ENCODE results near the gene MEGF10.

The MEGF10 gene

DNA sequence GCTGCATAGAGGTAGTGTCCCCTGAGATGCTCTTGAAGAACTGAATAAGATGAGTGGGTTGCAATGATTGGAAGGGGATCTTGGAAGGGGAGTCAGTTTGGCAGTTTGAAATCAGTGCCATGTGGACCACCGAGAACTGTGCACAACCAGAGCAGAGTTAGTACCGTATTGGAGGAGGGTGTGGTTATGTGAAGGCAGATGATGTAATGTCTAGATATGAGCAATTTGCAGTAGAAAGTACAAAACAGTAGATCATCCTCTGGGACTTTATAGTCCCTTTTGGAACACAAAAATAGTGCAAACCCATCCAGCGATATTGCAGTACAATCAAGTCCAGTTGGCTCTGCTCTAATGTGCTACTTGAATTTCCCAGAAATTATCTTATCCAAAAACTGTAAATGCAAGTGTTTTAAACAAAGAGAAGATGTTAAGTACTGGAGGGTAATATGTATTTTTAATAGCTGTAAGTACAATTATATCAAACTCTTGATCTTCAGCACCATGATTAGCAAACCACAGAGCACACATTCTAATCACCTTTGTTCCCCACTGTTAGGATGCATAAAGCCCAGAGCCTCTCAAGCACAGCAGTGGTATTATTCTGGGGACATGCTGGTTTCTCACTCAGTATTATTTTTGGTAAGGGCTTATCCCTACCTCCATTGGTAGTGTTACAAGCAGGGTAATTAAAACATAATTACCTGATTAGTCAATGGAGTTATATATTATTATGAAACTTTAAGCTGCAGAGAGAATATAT, 41.5 kb downstream of the MEGF10 start:
- no peak for TF ChIP-seq CTCF (IDR thresholded peaks at IDR 0.05; ENCODE audit: poor library complexity, severe bottlenecking)
- Histone ChIP-seq H3K27ac (ENCODE audit: poor library complexity, severe bottlenecking) (no peak overlapping the region), H3K36me3 (ENCODE audit: low read depth) (no peaks in the 10 kb centered on the region), H3K4me1 (ENCODE audit: insufficient read depth, poor library complexity, severe bottlenecking) (no peaks in the 10 kb centered on the region), H3K9me3 (ENCODE audit: severe bottlenecking) (no peaks in the 10 kb centered on the region), H3K27me3 (ENCODE audit: insufficient read depth, poor library complexity, severe bottlenecking) (peaks cover 11% of the 10 kb centered on the region), H3K4me3 (ENCODE audit: severe bottlenecking) (no peak overlapping the region)
- ATAC-seq (ENCODE audit: low read depth) = no peak
- no peak for DNase-seq (ENCODE audit: low spot score)

DNA sequence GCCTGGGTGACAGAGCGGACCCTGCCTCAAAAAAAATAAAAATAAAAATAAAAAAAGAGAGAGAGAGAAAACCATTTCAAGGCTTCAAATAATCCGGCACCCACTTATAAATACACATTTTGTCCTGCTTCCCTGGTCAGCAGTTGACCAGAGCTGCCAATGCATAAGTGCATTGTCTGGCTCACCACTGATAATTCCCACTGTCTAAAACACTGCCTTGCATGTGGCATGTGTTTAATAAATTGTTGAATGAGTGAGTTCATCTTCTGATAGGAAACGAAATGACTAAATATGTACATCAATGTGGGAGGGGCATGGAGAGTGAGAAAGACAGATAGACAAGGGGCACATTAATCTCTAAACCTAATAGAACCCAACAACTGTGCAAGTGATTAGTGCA, 42.9 kb downstream of the MEGF10 start:
- H3K9me3 ChIP-seq (ENCODE audit: severe bottlenecking) = no peaks in the 10 kb centered on the region
- no peak for DNase-seq (ENCODE audit: low spot score)
- TF ChIP-seq CTCF (IDR thresholded peaks at IDR 0.05; ENCODE audit: poor library complexity, severe bottlenecking) = no peak
- no peaks in the 10 kb centered on the region for H3K4me1 ChIP-seq (ENCODE audit: insufficient read depth, poor library complexity, severe bottlenecking)
- H3K36me3 ChIP-seq (ENCODE audit: low read depth) = no peaks in the 10 kb centered on the region
- no peak overlapping the region for H3K27ac ChIP-seq (ENCODE audit: poor library complexity, severe bottlenecking)
- no peak for ATAC-seq (ENCODE audit: low read depth)
- peaks cover 12% of the 10 kb centered on the region for H3K27me3 ChIP-seq (ENCODE audit: insufficient read depth, poor library complexity, severe bottlenecking)
- H3K4me3 ChIP-seq (ENCODE audit: severe bottlenecking) = no peak overlapping the region

DNA sequence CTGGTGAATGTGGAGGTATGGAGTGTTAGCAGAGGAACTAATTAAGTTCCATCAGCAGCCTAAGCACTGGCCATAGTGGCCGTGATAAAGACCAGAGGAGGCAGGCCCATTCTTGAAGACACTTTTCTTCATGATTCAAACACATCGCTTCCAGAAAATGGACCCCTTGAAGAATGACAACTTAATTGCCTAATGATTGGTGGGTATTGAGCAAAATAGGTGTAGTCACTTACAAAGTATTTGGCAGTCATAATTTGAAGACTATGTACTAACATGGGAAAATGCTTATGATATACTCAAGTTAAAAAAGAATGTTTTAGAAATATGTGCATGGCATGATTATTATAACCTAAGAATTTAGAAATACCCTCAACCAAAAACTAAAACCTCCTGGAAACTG, 44.8 kb downstream of the MEGF10 start:
- no peaks in the 10 kb centered on the region for H3K36me3 ChIP-seq (ENCODE audit: low read depth)
- ATAC-seq (ENCODE audit: low read depth) = peak; percentile 12; the same call in 1 of the 3 replicates
- H3K4me3 ChIP-seq (ENCODE audit: severe bottlenecking) = no peak overlapping the region
- no peak for DNase-seq (ENCODE audit: low spot score)
- no peak overlapping the region for H3K27ac ChIP-seq (ENCODE audit: poor library complexity, severe bottlenecking)
- no peak for TF ChIP-seq CTCF (IDR thresholded peaks at IDR 0.05; ENCODE audit: poor library complexity, severe bottlenecking)
- no peaks in the 10 kb centered on the region for H3K9me3 ChIP-seq (ENCODE audit: severe bottlenecking)
- H3K27me3 ChIP-seq (ENCODE audit: insufficient read depth, poor library complexity, severe bottlenecking) = peaks cover 9% of the 10 kb centered on the region
- no peaks in the 10 kb centered on the region for H3K4me1 ChIP-seq (ENCODE audit: insufficient read depth, poor library complexity, severe bottlenecking)

GRCh38 chr5:127337876-127338275, 47.3 kb downstream of the MEGF10 start:
- Histone ChIP-seq H3K36me3 (ENCODE audit: low read depth) (no peaks in the 10 kb centered on the region), H3K9me3 (ENCODE audit: severe bottlenecking) (no peaks in the 10 kb centered on the region), H3K27me3 (ENCODE audit: insufficient read depth, poor library complexity, severe bottlenecking) (peaks cover 11% of the 10 kb centered on the region), H3K4me1 (ENCODE audit: insufficient read depth, poor library complexity, severe bottlenecking) (no peaks in the 10 kb centered on the region), H3K27ac (ENCODE audit: poor library complexity, severe bottlenecking) (no peak overlapping the region), H3K4me3 (ENCODE audit: severe bottlenecking) (no peak overlapping the region)
- ATAC-seq (ENCODE audit: low read depth) = no peak
- DNase-seq (ENCODE audit: low spot score) = no peak
- TF ChIP-seq CTCF (IDR thresholded peaks at IDR 0.05; ENCODE audit: poor library complexity, severe bottlenecking) = no peak

DNA sequence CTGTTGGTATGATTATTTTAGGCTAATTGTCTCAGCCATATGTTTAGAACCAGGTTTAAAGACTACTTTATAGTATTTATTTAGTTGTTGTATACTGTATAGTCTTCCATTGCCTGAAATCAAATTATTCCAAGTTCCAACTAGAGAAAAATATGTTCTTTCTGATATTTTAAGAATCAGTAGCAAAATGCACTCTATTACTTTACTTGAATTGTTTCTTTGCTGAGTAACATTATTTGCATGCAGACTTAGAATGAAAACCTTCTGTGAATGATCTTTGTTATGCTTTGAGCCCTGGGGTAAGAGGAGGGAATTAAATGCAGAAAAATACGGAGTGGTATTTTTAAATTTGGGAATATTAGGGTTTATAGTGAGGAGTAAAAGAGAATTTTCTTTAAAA, 47.9 kb downstream of the MEGF10 start:
- H3K4me1 ChIP-seq (ENCODE audit: insufficient read depth, poor library complexity, severe bottlenecking) = no peaks in the 10 kb centered on the region
- no peaks in the 10 kb centered on the region for H3K36me3 ChIP-seq (ENCODE audit: low read depth)
- ATAC-seq (ENCODE audit: low read depth) (no peak), DNase-seq (ENCODE audit: low spot score) (no peak)
- no peaks in the 10 kb centered on the region for H3K9me3 ChIP-seq (ENCODE audit: severe bottlenecking)
- no peak overlapping the region for H3K27ac ChIP-seq (ENCODE audit: poor library complexity, severe bottlenecking)
- no peak for TF ChIP-seq CTCF (IDR thresholded peaks at IDR 0.05; ENCODE audit: poor library complexity, severe bottlenecking)
- H3K27me3 ChIP-seq (ENCODE audit: insufficient read depth, poor library complexity, severe bottlenecking) = peaks cover 11% of the 10 kb centered on the region
- H3K4me3 ChIP-seq (ENCODE audit: severe bottlenecking) = no peak overlapping the region
